BLaER1 (cell line): ENCODE data around the gene CDC27.
"Not testable (repeated sequence)": the region's sequence is repeated elsewhere in the genome, so short reads cannot be mapped to it uniquely, and the experiment has no call there.

Source experiments
- H3K27ac ChIP-seq: shearing (Covaris generic); formaldehyde crosslinking; 2 replicates; pipeline ENCODE4 v1.8.1; 2022
- H3K27me3 ChIP-seq: shearing (Covaris generic); formaldehyde crosslinking; 2 replicates; pipeline ENCODE4 v1.8.1; 2022
- H3K36me3 ChIP-seq: shearing (Covaris generic); formaldehyde crosslinking; 2 replicates; pipeline ENCODE4 v1.8.1; 2022
- H3K4me1 ChIP-seq: shearing (Covaris generic); formaldehyde crosslinking; 2 replicates; pipeline ENCODE4 v1.8.1; 2022
- H3K4me2 ChIP-seq: shearing (Covaris generic); formaldehyde crosslinking; 2 replicates; pipeline ENCODE4 v1.8.1; 2022
- H3K4me3 ChIP-seq: shearing (Covaris generic); formaldehyde crosslinking; 2 replicates; pipeline ENCODE4 v1.8.1; 2022
- H3K9ac ChIP-seq: shearing (Covaris generic); formaldehyde crosslinking; 2 replicates; pipeline ENCODE4 v1.8.1; 2022
- H3K9me3 ChIP-seq: shearing (Covaris generic); formaldehyde crosslinking; 2 replicates; pipeline ENCODE4 v1.8.1; 2022
- H4K20me1 ChIP-seq: shearing (Covaris generic); formaldehyde crosslinking; 2 replicates; pipeline ENCODE4 v1.8.1; 2022
- Cebpa-rat ChIP-seq: shearing (Covaris generic); IDR thresholded peaks from 2 replicates; pipeline ENCODE4 v1.8.1; 2022

CDC27 gene

DNA sequence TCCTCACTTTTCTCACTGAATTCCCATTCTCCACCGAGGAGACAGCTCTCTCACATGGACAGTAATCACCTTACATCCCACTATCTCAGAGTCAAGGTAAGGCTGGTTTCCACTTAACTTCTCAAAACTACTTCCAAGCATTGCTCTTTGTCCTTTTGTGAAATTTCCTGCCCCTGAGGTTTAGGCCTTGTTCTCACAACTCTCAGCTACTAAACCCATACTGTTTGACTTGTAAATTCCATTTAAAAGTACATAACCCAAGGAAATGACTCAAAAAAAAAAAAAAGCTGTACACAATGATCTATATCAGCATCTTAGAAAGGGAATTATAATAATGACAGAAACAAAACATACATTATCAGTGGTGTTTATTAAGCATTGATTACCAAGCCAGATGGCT lies 8.8 kb downstream of the CDC27 start:
- TF ChIP-seq Cebpa-rat: no peak
- H3K4me2 ChIP-seq: no peak overlapping the region
- peaks cover 70% of the 10 kb centered on the region for H3K36me3 ChIP-seq
- H3K4me3 ChIP-seq: no peak overlapping the region
- H3K4me1 ChIP-seq: peaks cover 31% of the 10 kb centered on the region
- H3K9me3 ChIP-seq: peaks cover 4% of the 10 kb centered on the region; the same call in 1 of the 2 replicates
- H4K20me1 ChIP-seq: peaks cover 100% of the 10 kb centered on the region
- no peaks in the 10 kb centered on the region for H3K27me3 ChIP-seq
- H3K9ac ChIP-seq: no peak overlapping the region
- no peak overlapping the region for H3K27ac ChIP-seq

DNA sequence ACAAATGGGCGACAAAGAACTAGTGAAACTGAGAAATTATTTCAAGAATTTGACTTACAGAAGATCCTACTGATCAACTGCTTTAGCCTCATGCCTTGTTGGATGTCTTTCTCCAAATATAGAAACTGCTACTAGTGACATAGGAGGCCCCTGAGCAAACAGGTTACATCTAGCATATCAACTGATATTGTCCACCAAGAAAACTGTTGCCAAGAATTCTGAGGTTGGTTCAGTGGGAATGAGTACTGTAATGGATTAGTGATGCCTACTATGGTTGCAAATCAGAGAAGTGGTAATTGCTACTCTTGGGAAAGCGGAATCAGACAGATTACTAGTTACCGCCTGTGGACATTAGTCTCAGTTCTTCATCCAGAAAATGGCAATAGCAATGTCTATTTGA lies 10.0 kb downstream of the CDC27 start:
- H3K4me2 ChIP-seq: no peak overlapping the region
- no peak for TF ChIP-seq Cebpa-rat
- no peak overlapping the region for H3K4me3 ChIP-seq
- no peak overlapping the region for H3K27ac ChIP-seq
- no peak overlapping the region for H3K9ac ChIP-seq
- peaks cover 78% of the 10 kb centered on the region for H3K36me3 ChIP-seq
- peaks cover 100% of the 10 kb centered on the region for H4K20me1 ChIP-seq
- peaks cover 40% of the 10 kb centered on the region for H3K4me1 ChIP-seq
- H3K9me3 ChIP-seq: peaks cover 5% of the 10 kb centered on the region; the same call in 1 of the 2 replicates
- no peaks in the 10 kb centered on the region for H3K27me3 ChIP-seq

DNA sequence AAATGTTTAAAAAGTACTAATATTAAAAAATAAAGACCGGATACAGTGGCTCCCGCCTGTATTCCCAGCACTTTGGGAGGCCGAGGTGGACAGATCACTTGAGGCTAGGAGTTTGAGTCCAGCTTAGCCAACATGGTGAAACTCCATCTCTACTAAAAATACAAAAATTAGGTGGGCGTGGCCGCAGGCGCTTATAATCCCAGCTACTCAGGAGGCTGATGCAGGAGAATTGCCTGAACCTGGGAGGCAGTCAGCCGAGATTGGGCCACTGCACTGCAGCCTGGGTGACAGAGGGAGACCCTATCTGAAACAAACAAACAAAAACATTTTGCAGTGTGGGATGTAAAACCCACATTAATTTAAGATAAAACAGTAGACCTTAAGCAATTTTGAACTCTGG lies 11.8 kb downstream of the CDC27 start:
- peaks cover 100% of the 10 kb centered on the region for H4K20me1 ChIP-seq
- peaks cover 90% of the 10 kb centered on the region for H3K36me3 ChIP-seq
- H3K9ac ChIP-seq: no peak overlapping the region
- peaks cover 40% of the 10 kb centered on the region for H3K4me1 ChIP-seq
- H3K27ac ChIP-seq: no peak overlapping the region
- H3K4me2 ChIP-seq: no peak overlapping the region
- no peak overlapping the region for H3K4me3 ChIP-seq
- no peaks in the 10 kb centered on the region for H3K27me3 ChIP-seq
- peaks cover 5% of the 10 kb centered on the region; the same call in 1 of the 2 replicates for H3K9me3 ChIP-seq
- TF ChIP-seq Cebpa-rat: no peak

DNA sequence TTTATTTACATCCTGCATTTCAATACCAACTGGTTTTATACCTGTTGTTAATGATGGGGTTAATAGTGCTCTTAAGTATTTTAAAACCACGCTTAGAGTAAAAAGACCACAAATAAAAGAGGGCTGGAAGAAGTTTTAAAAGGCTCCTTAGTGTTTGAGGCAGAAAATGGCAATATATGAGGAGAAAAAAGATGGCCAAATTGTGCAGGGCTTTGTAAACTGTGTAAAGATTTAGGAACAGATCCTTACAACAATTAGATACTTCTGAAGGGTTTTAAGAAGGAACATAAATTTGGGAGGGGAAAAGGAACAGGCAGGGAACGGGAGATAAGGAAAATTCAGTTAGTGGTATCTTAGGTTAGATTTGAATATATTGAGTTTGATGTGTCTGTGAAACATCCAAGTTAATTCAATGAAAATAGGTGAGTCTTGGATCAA lies 12.7 kb downstream of the CDC27 start:
- no peak for TF ChIP-seq Cebpa-rat
- Histone ChIP-seq H3K9me3 (peaks cover 5% of the 10 kb centered on the region; the same call in 1 of the 2 replicates), H3K36me3 (peaks cover 91% of the 10 kb centered on the region), H3K4me1 (peaks cover 40% of the 10 kb centered on the region), H3K4me2 (no peak overlapping the region), H3K27ac (no peak overlapping the region), H3K9ac (no peak overlapping the region), H3K27me3 (no peaks in the 10 kb centered on the region), H3K4me3 (no peak overlapping the region), H4K20me1 (peaks cover 100% of the 10 kb centered on the region)

DNA sequence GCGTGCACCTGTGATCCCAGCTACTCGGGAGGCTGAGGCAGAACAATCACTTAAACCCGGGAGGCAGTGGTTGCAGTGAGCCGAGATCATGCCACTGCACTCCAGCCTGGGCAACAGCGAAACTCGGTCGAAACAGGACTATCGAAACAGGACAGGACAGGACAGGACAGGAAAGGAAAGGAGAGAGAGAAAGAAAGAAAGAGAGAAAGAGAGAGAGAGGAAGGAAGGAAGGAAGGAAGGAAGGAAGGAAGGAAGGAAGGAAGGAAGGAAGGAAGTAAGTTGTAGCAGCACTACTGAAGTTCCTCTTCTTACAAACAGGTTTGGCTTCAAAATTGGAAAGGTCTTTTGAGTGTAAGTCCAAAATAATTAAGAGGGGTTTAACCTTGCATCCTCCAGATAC lies 14.3 kb downstream of the CDC27 start:
- not testable (repeated sequence) for H3K4me3 ChIP-seq, H3K27ac ChIP-seq, H3K9me3 ChIP-seq, H3K9ac ChIP-seq, H3K27me3 ChIP-seq
- Histone ChIP-seq H4K20me1 (peaks cover 100% of the 10 kb centered on the region), H3K4me2 (peak overlapping the region; percentile 13), H3K36me3 (peaks cover 90% of the 10 kb centered on the region), H3K4me1 (peaks cover 45% of the 10 kb centered on the region)

DNA sequence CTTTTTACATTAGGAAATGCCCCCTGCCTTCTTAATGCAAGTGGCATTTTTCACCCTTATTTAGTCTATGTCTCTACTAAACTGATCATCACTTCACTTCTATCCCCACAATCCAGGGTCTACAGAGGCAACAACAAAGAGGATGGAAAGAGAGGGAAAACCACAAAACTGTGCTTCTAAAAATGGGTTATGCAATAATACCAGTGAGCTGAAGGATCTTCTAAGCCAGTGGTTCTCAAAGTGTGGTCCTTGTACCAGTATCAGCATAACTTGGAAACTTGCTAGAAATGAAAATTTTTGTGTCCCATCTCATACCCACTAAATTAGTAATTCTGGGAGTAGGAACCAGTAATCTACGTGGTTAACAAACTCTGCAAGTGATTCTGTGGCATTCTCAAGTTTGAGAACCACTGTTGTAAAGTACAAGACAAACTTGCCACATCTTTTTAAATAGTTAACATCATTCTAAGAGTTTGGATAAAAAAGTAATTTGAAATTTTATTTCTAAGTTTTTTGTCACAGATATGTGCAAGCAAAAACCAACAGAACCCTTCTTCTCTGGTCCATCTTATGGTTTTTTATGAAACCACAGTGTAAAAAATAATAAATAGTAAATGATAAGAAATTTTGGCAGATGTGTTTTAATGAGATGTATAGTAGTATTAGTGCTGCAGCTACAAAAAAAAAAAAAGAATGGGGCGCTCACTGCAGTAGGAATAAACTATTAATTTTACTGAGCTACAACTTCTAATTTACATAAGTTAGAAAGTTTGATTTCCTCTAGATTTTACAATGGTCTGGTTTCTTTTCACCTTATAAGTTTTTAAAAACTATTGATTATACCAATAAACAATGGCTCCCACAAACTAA lies 16.2 kb downstream of the CDC27 start:
- Histone ChIP-seq H3K4me2 (peak overlapping the region; percentile 42), H3K4me3 (no peak overlapping the region), H3K36me3 (peaks cover 90% of the 10 kb centered on the region)

DNA sequence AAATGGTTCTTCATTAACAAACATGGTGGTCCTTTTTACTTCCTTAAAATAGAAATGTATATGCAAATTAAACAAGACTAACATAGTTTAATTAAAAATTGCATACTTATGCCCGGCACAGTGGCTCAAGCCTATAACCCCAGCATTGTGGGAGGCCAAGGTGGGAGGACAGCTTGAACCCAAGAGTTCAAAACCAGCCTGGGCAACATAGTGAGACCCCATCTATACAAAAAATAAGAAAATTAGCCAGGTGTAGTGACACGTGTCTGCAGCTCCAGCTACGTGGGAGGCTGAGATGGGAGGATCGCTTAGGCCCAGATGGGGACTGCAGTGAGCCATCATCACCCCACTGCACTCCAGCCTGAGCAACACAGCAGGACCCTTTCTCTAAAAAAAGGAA lies 18.4 kb downstream of the CDC27 start:
- no peaks in the 10 kb centered on the region for H3K27me3 ChIP-seq
- no peak overlapping the region for H3K9ac ChIP-seq
- H3K4me1 ChIP-seq: peaks cover 47% of the 10 kb centered on the region
- H3K27ac ChIP-seq: no peak overlapping the region
- no peak for TF ChIP-seq Cebpa-rat
- peaks cover 86% of the 10 kb centered on the region for H3K36me3 ChIP-seq
- peaks cover 5% of the 10 kb centered on the region; the same call in 1 of the 2 replicates for H3K9me3 ChIP-seq
- no peak overlapping the region for H3K4me3 ChIP-seq
- H3K4me2 ChIP-seq: no peak overlapping the region
- peaks cover 82% of the 10 kb centered on the region for H4K20me1 ChIP-seq

More for the DNA sequence above, 16.2 kb downstream of the CDC27 start:
- H3K27ac ChIP-seq: no peak overlapping the region
- H4K20me1 ChIP-seq: peaks cover 100% of the 10 kb centered on the region
- H3K4me1 ChIP-seq: peaks cover 54% of the 10 kb centered on the region
- peaks cover 5% of the 10 kb centered on the region; the same call in 1 of the 2 replicates for H3K9me3 ChIP-seq
- TF ChIP-seq Cebpa-rat: peak; percentile 31; the same call in 1 of the 2 replicates
- H3K9ac ChIP-seq: no peak overlapping the region
- no peaks in the 10 kb centered on the region for H3K27me3 ChIP-seq

DNA sequence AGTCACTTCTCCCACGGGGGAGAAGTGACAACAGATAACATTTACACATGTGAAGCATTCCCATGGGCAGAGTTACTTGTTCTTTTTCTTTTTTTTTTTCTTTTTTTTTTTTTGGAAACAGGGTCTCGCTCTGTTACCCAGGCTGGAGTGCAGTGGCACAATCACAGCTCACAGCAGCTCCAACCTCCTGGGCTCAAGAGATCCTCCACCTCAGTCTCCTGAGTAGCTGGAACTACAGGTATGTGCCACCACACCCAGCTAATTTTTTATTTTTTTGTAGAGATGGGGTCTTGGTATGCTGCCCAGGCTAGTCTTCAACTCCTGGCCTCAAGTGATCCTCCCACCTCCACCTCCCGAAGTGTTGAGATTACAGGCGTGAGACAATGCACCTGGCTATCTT lies 20.2 kb downstream of the CDC27 start:
- not testable (repeated sequence) for H3K4me2 ChIP-seq, H3K27ac ChIP-seq, H3K9ac ChIP-seq, H3K9me3 ChIP-seq, H3K4me3 ChIP-seq, H3K27me3 ChIP-seq
- peaks cover 82% of the 10 kb centered on the region for H3K36me3 ChIP-seq
- H4K20me1 ChIP-seq: peaks cover 78% of the 10 kb centered on the region
- H3K4me1 ChIP-seq: peaks cover 29% of the 10 kb centered on the region

DNA sequence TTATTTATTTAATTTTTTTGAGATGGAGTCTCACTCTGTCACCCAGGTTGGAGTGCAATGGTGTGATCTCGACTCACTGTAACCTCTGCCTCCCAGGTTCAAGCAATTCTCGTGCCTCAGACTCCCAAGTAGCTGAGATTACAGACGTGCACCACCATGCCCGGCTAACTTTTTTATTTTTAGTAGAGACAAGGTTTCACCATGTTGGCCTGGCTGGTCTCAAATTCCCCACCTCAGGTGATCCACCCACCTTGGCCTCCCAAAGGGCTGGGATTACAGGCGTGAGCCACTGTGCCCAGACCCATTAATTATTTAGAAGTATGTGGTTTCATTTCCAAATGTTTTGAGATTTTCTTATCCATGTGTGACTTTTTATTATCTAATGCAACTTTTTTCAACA lies 22.2 kb downstream of the CDC27 start:
- H3K9ac ChIP-seq, H3K27me3 ChIP-seq, H3K4me3 ChIP-seq, H3K4me2 ChIP-seq, H3K9me3 ChIP-seq, H3K27ac ChIP-seq: not testable (repeated sequence)
- Histone ChIP-seq H3K4me1 (peaks cover 28% of the 10 kb centered on the region; the same call in 1 of the 2 replicates), H4K20me1 (peaks cover 76% of the 10 kb centered on the region), H3K36me3 (peaks cover 85% of the 10 kb centered on the region)

DNA sequence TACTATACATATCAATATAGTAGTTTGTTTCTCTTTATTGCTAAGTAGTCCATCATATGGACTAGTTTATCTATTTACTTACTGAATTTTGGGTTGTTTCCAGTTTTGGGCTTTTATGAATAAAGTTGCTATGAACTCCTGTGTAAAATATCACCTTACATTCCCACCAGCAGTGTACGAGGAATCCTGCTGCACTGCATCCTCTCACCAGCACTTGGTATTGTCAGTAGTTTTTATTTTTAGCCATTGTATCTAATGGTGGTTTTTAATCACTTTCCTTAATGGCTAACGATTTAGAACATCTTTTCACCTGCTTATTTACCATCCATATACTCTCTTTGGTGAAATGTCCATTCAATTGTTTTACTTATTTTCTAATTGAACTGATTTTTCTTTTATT lies 24.0 kb downstream of the CDC27 start:
- no peaks in the 10 kb centered on the region for H3K9me3 ChIP-seq
- TF ChIP-seq Cebpa-rat: no peak
- peaks cover 85% of the 10 kb centered on the region for H3K36me3 ChIP-seq
- no peak overlapping the region for H3K4me2 ChIP-seq
- H3K27ac ChIP-seq: no peak overlapping the region
- H4K20me1 ChIP-seq: peaks cover 74% of the 10 kb centered on the region
- no peak overlapping the region for H3K9ac ChIP-seq
- peaks cover 25% of the 10 kb centered on the region; the same call in 1 of the 2 replicates for H3K4me1 ChIP-seq
- no peak overlapping the region for H3K4me3 ChIP-seq
- H3K27me3 ChIP-seq: no peaks in the 10 kb centered on the region
